AML-193 (cell line): ENCODE measurements around the gene PFKP.

Experiments used
- DNase-seq, 2 experiments: peaks; one replicate each; lab custom pipeline; 2025; lab: John Stamatoyannopoulos, UW

The PFKP gene

GRCh38 chr10:3136336-3136735 is 69.0 kb downstream of the PFKP start:
- DNase-seq: no peak

- no peak for DNase-seq
These were observed 69.6 kb downstream of the PFKP start for GRCh38 chr10:3136763-3137611.

- DNase-seq: no peak
These were observed 70.8 kb downstream of the PFKP start for GRCh38 chr10:3137958-3138726.

GRCh38 chr10:3139216-3139910 is 72.0 kb downstream of the PFKP start:
- DNase-seq: no peak

- no peak for DNase-seq
These were observed 72.9 kb downstream of the PFKP start for GRCh38 chr10:3140280-3140679.

- DNase-seq: no peak
These were observed 74.1 kb downstream of the PFKP start for GRCh38 chr10:3141351-3142005.

GRCh38 chr10:3142146-3142875 is 75.0 kb downstream of the PFKP start:
- DNase-seq: no peak

- no peak for DNase-seq
These were observed 76.0 kb downstream of the PFKP start for GRCh38 chr10:3143366-3143765.

GRCh38 chr10:3143791-3144434 is 76.6 kb downstream of the PFKP start:
- DNase-seq: no peak

GRCh38 chr10:3145366-3145765 is 78.0 kb downstream of the PFKP start:
- no peak for DNase-seq

GRCh38 chr10:3146289-3146688 is 78.9 kb downstream of the PFKP start:
- DNase-seq: no peak

GRCh38 chr10:3147117-3147820 is 79.9 kb downstream of the PFKP start:
- DNase-seq: no peak

- no peak for DNase-seq
These were observed 80.7 kb downstream of the PFKP start for GRCh38 chr10:3148041-3148440.

GRCh38 chr10:3148994-3149393 is 81.6 kb downstream of the PFKP start:
- DNase-seq: no peak

GRCh38 chr10:3149918-3150317 is 82.6 kb downstream of the PFKP start:
- DNase-seq: no peak

GRCh38 chr10:3150366-3150765 is 83.0 kb downstream of the PFKP start:
- no peak for DNase-seq

- DNase-seq: no peak
These were observed 83.6 kb downstream of the PFKP start for GRCh38 chr10:3150961-3151360.

GRCh38 chr10:3151889-3152565 is 84.7 kb downstream of the PFKP start:
- DNase-seq: no peak

GRCh38 chr10:3152566-3152935 is 85.2 kb downstream of the PFKP start:
- no peak for DNase-seq

- no peak for DNase-seq
These were observed 87.3 kb downstream of the PFKP start for GRCh38 chr10:3154666-3155065.
